Smooth muscle cell (in vitro differentiated cells): Measurements from ENCODE around the gene ASTN1. TPM values are rescaled to one million over a fixed set of nuclear protein-coding genes. Genes with fewer than 3 reads are reported as not detected.

Source experiments
- DNase-seq: peaks from one replicate; lab custom pipeline; 2025; ENCODE audit not compliant: unreplicated experiment; lab: John Stamatoyannopoulos, UW
- H2AFZ ChIP-seq: fragments of 200-600 bp; sonication (generic); 2 replicates; pipeline ENCODE4 v1.6.0; 2016; ENCODE audit warnings: antibody characterized with exemption, low read depth, mild to moderate bottlenecking
- H3F3A ChIP-seq: fragments of 200-600 bp; sonication (generic); 2 replicates; pipeline ENCODE4 v1.6.0; 2017; ENCODE audit warnings: antibody characterized with exemption, low read depth
- H3K27ac ChIP-seq: fragments of 200-600 bp; sonication (generic); 2 replicates; pipeline ENCODE4 v1.5.1; 2016; ENCODE audit warnings: low read depth, mild to moderate bottlenecking
- H3K27me3 ChIP-seq: fragments of 200-600 bp; sonication (generic); 2 replicates; pipeline ENCODE4 v1.6.1; 2016; ENCODE audit warnings: low read depth, mild to moderate bottlenecking
- H3K36me3 ChIP-seq: fragments of 200-600 bp; sonication (generic); 2 replicates; pipeline ENCODE4 v1.5.1; 2016; ENCODE audit warnings: low read depth
- H3K4me1 ChIP-seq: fragments of 200-600 bp; sonication (generic); 2 replicates; pipeline ENCODE4 v1.5.1; 2016; ENCODE audit warnings: low read depth
- H3K4me2 ChIP-seq: fragments of 200-600 bp; sonication (generic); 2 replicates; pipeline ENCODE4 v1.6.0; 2016; ENCODE audit warnings: mild to moderate bottlenecking
- H3K4me3 ChIP-seq: fragments of 200-600 bp; sonication (generic); 2 replicates; pipeline ENCODE4 v1.5.1; 2016; ENCODE audit warnings: mild to moderate bottlenecking
- H3K79me2 ChIP-seq: fragments of 200-600 bp; sonication (generic); 2 replicates; pipeline ENCODE4 v1.6.0; 2016; ENCODE audit warnings: low read depth, mild to moderate bottlenecking
- H3K9ac ChIP-seq: fragments of 200-600 bp; sonication (generic); 2 replicates; pipeline ENCODE4 v1.6.0; 2016; ENCODE audit warnings: low read depth
- H3K9me3 ChIP-seq: fragments of 200-600 bp; sonication (generic); replicated peaks from 2 replicates; pipeline ENCODE4 v1.5.1; 2016; ENCODE audit warnings: low read depth
- H4K20me1 ChIP-seq: fragments of 200-600 bp; sonication (generic); 2 replicates; pipeline ENCODE4 v1.6.0; 2016; ENCODE audit warnings: low read depth
- WGBS: methylation state at CpG from one replicate; pipeline ENCODE4 v1.1.7; 2016; ENCODE audit warnings: low lambda C conversion rate; 5-methylcytosine and 5-hydroxymethylcytosine counted together
- polyA plus RNA-seq: library from polyadenylated mRNA; unstranded; fragments of >200 nt; fragmentation: Nextera tagmentation; extraction: Ambion mirVana; gene quantifications from 2 replicates; pipeline ENCODE4 v1.2.1, GENCODE V29; 2016
- total RNA-seq: library from RNA; depleted of rRNA; stranded (reverse); fragments of >200 nt; gene quantifications from 2 replicates; pipeline ENCODE4 v1.2.3, GENCODE V29; 2014
- TF ChIP-seq, protein P1 (sequence below): fragments of 200-600 bp; sonication (generic); IDR thresholded peaks from 2 replicates; pipeline ENCODE4 v1.5.1; 2017; ENCODE audit warnings: borderline replicate concordance, mild to moderate bottlenecking, antibody characterized with exemption; ENCODE audit not compliant: insufficient read depth, poor library complexity, severe bottlenecking

Gene ASTN1
- total and polyA plus RNA-seq, 2 experiments from 2014 or later: 0.04 TPM; not detected in 1

DNA sequence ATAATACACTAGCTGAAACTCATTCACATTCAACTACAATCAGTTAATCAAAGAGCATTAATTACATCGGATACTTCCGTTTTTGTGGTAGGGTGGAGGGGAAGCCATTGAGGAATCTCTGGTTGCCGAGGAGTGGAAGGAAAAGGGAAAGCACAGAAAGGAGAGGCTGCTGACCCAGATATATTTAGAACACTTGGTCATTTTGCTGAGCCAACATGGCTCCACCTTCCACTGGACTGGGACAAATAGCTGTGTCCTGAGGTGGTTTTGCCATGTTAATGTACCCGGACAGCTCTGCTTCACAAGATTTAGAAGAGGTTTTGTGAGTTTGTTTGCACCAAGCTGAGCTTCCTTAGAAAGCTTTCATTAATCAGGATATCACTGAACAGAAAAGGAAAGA, 26.2 kb downstream of the ASTN1 start:
- H3K79me2 ChIP-seq: no peaks in the 10 kb centered on the region
- H3K4me3 ChIP-seq: no peak overlapping the region
- no peak overlapping the region for H3K27ac ChIP-seq
- peaks cover 15% of the 10 kb centered on the region for H3K27me3 ChIP-seq
- H3K36me3 ChIP-seq: no peaks in the 10 kb centered on the region
- no peaks in the 10 kb centered on the region for H3K4me1 ChIP-seq
- 89% methylated on average over 4 of the region's 4 CpGs for whole genome bisulfite sequencing
- no peaks in the 10 kb centered on the region for H3K9me3 ChIP-seq
- no peaks in the 10 kb centered on the region for H3F3A ChIP-seq
- TF ChIP-seq, protein P1, sequence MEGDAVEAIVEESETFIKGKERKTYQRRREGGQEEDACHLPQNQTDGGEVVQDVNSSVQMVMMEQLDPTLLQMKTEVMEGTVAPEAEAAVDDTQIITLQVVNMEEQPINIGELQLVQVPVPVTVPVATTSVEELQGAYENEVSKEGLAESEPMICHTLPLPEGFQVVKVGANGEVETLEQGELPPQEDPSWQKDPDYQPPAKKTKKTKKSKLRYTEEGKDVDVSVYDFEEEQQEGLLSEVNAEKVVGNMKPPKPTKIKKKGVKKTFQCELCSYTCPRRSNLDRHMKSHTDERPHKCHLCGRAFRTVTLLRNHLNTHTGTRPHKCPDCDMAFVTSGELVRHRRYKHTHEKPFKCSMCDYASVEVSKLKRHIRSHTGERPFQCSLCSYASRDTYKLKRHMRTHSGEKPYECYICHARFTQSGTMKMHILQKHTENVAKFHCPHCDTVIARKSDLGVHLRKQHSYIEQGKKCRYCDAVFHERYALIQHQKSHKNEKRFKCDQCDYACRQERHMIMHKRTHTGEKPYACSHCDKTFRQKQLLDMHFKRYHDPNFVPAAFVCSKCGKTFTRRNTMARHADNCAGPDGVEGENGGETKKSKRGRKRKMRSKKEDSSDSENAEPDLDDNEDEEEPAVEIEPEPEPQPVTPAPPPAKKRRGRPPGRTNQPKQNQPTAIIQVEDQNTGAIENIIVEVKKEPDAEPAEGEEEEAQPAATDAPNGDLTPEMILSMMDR: no peak
- H3K9ac ChIP-seq: no peak overlapping the region
- H2AFZ ChIP-seq: no peak overlapping the region
- H3K4me2 ChIP-seq: no peak overlapping the region
- H4K20me1 ChIP-seq: no peaks in the 10 kb centered on the region
- DNase-seq: no peak

DNA sequence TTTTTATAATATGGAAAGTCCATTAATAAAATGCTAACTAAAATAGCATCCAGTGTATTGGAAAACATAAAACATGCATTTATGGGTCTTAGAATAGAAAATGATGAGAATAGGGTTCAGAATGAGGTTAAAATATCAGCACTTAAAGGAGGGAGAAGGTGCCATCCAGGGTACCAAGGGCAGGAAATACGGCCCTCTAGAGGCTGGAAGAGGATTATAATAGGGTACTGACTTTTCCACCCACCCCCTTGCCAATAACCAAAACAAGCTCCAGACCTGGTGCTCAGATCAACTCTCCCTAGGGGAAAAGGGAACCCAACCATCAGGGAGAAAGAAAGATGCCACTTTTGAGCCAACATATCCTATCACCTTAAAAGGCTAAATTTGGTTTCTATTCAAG, 26.7 kb downstream of the ASTN1 start:
- H3K4me3 ChIP-seq: no peak overlapping the region
- 30% methylated on average over 1 of the region's 1 CpG for WGBS
- no peak overlapping the region for H2AFZ ChIP-seq
- TF ChIP-seq, protein P1: no peak
- DNase-seq: no peak
- H3K36me3 ChIP-seq: no peaks in the 10 kb centered on the region
- H3K9ac ChIP-seq: no peak overlapping the region
- H3K4me1 ChIP-seq: no peaks in the 10 kb centered on the region
- H4K20me1 ChIP-seq: no peaks in the 10 kb centered on the region
- no peaks in the 10 kb centered on the region for H3K9me3 ChIP-seq
- H3F3A ChIP-seq: no peaks in the 10 kb centered on the region
- no peak overlapping the region for H3K27ac ChIP-seq
- H3K79me2 ChIP-seq: no peaks in the 10 kb centered on the region
- no peak overlapping the region for H3K4me2 ChIP-seq
- H3K27me3 ChIP-seq: peaks cover 15% of the 10 kb centered on the region

DNA sequence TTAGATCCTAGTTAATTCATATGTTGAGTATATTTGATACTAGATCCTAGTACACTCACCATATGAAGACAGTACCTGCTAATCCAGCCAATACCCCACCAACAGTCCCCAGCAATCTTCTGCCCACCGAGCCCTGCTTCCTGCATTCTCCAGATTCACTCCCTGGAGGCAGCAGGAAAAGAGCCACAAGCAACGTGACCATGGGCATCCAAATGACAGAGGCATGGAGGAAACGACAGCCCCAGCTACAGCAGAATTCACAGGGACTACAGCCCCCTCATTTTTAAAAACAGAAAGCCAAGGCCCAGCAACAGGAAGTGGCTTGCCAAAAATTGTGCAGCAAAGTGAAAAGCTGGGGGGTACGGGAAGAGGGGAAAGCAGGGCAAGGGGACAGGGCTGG, 29.3 kb downstream of the ASTN1 start:
- Histone ChIP-seq H3K9ac (no peak overlapping the region), H4K20me1 (no peaks in the 10 kb centered on the region), H3K27ac (no peak overlapping the region), H3K9me3 (no peaks in the 10 kb centered on the region), H3K27me3 (peaks cover 20% of the 10 kb centered on the region), H3K4me3 (no peak overlapping the region), H3K36me3 (no peaks in the 10 kb centered on the region), H3K79me2 (no peaks in the 10 kb centered on the region), H3F3A (no peaks in the 10 kb centered on the region), H3K4me1 (no peaks in the 10 kb centered on the region), H2AFZ (no peak overlapping the region), H3K4me2 (no peak overlapping the region)
- WGBS: 76% methylated on average over 4 of the region's 4 CpGs
- DNase-seq: no peak
- TF ChIP-seq, protein P1: no peak

DNA sequence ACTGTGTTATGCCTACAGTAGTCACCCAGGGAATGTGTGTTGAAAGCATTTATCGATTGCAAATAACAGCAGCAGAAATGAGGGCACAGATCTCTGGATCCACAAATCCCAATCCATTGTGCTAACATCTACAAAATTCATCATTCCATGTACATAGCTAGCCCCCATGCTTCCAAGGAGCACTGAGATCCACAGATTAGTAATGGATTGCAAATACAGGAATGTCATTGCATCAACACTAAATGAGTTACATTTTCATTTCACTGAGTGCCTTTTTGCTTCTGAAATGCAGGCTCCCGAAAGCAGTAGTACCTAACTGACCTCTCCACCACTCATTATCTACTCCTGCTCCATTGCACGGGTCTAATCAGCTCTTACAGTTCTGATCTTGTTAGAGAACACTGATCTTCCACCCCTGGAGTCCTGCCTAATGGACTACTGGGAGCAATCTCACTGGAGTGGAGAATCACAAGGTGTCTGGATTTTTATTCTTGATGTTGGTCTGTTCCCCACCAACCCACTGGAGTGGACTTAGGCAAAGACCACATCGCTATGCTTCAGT, 30.5 kb downstream of the ASTN1 start:
- no peaks in the 10 kb centered on the region for H3F3A ChIP-seq
- no peak overlapping the region for H3K4me3 ChIP-seq
- no peaks in the 10 kb centered on the region for H3K4me1 ChIP-seq
- no peak overlapping the region for H3K9ac ChIP-seq
- no peaks in the 10 kb centered on the region for H3K36me3 ChIP-seq
- no peak for DNase-seq
- no peak overlapping the region for H2AFZ ChIP-seq
- no peak overlapping the region for H3K4me2 ChIP-seq
- H3K27ac ChIP-seq: no peak overlapping the region
- H4K20me1 ChIP-seq: no peaks in the 10 kb centered on the region
- no peaks in the 10 kb centered on the region for H3K79me2 ChIP-seq
- no peaks in the 10 kb centered on the region for H3K9me3 ChIP-seq
- TF ChIP-seq, protein P1: no peak
- WGBS: 85% methylated on average over 4 of the region's 4 CpGs
- H3K27me3 ChIP-seq: peaks cover 9% of the 10 kb centered on the region
